ENCODE data around the gene HLA-DOB. TPM values are rescaled to one million over a fixed set of nuclear protein-coding genes. Genes with fewer than 3 reads are reported as not detected.

Gene HLA-DOB
- polyA plus RNA-seq (2013, experiment 1 of 2; ENCODE audit: insufficient read length) = 0.54 TPM
- polyA plus RNA-seq (2013, experiment 2 of 2; ENCODE audit: insufficient read length) = 0.32 TPM

DNA sequence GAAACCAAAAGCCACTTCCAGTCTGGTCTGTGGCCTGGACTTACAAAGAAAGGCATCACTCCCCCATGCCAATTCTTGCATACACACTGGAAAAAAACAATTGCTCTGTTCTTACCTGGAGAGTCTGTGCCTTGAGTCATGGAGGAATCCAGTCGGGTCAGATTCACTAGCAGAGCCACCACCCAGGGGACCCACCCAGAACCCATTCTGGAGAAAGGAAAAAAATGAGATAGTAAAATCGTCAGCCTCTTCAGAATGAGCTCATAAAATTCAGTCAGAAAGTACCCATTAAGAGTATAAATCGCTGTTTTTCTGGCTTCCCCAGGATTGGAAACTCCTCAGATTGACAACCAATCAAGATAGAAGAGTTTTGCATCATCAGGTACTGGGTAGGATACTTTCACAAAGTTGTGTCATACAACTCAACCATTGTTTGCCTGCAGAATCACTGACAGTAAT is at the start of gene HLA-DOB:
HLA-DOB (minus strand) TSS at position 257 of the 459 bp plus-strand sequence; CDS start at position 206, 51 bp downstream.
- DNase-seq = no peak

DNA sequence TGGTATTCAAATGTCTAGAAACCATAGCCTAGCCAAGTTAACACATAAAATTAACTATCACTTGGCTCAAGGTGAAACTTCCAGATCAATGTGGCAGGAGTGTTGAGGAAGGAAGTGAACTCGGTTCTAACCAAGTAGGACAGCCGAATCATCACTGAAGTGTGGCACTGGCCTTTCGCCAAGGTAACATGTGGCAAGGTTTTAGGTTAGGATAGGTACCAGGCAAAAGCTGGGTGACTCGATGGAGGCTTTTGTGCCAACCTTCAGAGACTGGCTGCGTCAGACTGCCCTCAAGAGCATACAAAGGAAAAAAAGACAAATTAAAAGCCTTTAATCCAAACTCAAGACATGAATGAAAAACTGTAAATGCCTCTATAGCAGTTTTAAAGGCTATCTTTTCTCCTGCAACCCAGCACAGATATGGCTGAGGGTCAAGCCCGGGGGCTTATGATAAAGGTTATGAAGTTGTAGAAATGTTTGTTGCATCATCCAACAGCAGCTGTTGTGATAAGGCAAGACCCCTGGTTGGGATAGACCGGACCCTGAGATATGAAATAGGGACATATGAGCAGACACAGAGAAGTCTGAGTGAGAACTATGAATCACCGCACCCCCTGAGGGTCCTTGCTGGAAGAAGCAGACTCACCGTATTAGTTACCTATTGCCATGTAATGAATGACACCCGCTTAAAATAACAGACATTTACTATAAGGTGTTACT is 49.1 kb upstream of the HLA-DOB start:
- DNase-seq = no peak

DNA sequence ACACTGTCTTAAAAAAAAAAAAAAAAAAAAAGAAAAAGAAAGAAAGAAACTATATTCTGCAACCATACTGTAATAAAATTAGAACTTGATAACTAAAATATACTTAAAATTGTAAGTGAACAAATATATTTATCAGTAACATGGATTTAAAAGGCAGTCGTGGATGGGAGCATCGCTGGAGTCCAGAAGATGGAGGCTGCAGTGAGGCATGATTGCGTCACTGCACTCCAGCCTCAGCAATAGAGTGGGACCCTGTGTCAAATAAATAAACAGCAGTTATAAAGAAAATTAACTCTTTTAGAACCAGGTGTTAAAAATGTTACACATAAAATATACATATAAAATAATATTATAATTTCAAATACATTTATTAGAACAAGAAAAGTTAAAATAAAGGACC is 45.9 kb upstream of the HLA-DOB start:
- no peak for DNase-seq

DNA sequence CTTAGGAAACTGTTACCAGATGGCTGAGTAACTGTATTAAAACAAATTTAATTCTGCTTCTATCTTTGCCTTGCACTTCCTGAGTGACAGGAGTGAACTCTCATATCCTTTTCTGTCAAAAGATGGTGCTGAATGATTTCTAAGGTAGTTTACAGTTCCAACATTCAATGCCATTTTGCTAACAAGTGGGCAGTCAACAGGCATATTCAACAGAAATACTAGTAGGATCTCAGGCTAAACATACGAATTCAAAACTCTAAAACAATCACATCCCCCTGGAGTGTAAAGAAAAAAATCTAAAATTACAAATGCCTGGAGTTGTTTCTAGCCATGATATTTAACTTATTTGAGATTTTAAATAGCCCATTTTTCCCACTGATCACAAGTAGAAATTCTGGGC is 43.9 kb upstream of the HLA-DOB start:
- DNase-seq = no peak

DNA sequence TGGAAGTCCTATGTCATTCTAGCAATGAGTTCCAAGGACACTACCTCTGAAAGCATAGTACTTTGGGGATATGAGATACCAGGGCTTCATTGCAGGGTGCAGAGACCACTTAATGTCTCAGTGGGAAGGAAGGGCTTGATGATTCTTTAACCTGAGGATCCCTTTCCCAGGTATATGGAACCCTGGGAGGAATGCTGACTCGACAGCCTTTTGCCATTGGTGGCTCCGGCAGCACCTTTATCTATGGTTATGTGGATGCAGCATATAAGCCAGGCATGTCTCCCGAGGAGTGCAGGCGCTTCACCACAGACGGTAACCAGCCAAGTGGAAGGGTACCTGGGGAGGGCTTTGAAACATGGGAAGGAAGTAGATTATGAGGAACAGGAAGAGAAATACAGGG is 41.4 kb upstream of the HLA-DOB start:
- no peak for DNase-seq

DNA sequence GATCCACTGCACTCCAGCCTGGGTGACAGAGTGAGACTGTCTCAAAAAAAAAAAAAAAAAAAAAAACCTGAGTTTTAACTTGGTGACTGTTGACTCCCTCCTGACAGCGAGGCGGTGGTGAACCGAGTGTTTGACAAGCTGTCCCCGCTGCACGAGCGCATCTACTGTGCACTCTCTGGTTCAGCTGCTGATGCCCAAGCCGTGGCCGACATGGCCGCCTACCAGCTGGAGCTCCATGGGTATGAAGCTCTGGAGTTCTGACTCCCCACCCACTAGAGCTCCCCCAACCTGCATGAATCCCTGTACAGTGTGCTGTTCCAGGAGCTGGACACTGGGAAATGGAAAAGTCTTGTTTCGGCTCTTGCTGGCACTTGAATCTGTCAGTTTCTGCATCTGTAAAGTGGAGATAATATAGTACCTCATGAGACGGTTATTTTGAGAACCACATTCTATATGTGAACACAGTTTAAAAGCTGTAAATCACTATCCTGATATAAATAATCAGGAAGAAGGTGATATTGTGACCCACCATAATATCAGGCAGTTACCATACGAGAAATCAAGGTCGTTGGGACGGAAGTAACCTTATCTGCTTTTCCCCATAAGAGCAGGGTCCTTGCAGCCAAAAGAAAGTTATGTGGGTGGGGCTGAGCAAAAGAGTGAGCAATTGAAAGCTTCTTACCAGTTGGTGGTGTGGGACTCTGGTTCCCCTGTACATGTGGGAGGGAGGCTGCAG is 40.5 kb upstream of the HLA-DOB start:
- DNase-seq = no peak

DNA sequence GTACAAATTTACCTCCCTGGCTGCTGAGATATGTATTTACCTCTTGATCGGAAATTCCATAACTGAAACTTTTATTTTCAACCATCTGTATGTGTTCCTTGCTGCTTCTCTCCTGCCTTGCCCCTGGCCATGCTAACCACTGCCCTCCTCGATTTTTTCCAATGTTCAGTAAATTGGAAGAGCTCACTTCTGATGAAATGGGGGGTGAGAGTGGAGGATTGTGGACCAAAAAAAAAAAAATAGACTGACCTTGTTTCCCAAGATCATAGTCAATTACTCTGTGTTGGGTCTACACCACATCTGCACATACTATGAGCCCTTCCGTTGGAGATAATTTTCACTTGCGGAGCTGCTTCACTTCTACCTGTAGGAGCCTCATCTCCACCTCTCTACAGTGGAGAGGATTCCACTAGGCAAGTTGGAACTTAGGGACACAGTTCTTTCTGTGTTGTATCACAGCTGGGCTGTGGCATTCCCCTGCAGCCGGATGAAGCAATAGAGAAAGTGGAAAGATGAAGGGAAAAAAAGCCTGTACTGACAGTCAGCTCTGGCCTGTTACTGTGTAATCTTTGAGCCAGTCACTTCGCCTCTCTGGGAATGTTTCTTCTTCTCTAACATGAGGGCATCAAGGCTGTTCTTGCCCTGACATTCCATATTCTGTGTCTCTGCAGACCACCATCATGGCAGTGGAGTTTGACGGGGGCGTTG is 38.8 kb upstream of the HLA-DOB start:
- no peak for DNase-seq

DNA sequence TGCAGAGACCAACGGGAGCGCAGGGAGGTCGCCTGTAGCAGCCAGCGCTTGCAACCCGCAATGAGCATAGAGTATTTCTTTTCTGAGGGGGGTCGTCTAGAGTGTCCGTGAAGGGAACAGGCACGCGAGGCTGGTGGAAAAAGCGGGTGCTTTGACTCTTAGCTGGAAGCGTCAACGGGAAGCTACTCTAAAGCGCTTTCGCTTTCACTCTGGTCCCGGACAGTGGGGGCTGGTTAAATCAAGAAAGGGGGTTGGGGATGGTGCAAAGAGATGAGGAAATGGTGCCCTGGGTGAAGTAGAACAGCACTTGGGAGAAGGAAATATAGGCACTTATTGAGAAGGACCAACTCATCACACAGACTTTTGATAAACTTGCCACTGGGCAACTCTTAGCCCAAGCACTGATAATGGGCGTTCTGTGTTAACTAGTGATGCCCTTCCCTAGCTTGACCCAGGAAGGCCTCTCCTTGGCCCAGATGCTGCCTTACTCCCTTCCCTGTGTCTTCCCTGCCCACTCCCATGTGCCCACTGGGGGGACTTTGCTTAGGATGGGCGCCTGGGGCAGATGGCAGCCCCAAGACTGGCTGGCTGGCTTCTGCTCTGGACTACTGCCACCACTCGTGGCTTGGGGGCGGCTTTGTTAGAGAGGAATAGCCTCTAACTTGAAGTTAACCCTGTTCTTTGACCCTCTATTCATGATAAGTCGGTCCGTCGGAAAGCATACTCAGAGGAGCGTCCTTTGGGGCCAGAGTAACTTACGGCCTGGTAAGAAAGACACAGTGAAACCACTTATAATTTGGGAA is 37.8 kb upstream of the HLA-DOB start:
- DNase-seq = peak; percentile 24

DNA sequence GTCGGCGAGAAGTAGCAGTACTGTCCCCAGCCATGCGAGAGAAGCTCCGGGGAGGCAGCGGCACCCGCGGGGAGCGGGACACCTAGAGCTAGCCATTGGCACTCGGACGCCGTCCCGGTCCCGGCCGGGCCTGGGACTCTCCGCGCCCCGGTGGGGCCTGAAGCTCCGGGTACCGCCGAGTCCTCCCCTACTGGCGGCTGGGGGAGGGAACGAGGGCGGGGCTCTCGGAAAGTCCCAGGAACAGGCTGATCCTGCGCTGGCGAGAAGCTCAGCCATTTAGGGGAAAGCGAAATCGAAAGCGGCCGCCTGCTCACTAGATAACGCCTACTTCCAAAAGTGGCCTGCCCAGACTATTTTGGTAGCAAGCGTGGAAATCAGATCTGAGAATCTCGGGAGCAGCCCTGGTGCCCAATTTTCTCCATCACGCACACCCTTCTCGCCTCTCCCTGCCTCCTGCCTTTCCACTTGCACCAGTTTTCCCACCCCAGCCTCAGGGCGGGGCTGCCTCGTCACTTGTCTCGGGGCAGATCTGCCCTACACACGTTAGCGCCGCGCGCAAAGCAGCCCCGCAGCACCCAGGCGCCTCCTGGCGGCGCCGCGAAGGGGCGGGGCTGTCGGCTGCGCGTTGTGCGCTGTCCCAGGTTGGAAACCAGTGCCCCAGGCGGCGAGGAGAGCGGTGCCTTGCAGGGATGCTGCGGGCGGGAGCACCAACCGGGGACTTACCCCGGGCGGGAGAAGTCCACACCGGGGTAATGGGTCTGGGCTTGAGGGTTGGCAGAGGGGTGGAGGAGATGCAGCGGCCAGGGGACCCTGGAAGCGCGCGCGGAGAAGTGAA is 37.0 kb upstream of the HLA-DOB start, which contains the start of the genes PSMB9 and TAP1:
PSMB9 (plus strand) TSS at position 652 of the 835 bp plus-strand sequence; CDS start at position 690, 38 bp downstream.
TAP1 (minus strand) TSS at position 164 of the 835 bp plus-strand sequence; CDS start at position 96, 68 bp downstream.
- DNase-seq = peak; percentile 90

DNA sequence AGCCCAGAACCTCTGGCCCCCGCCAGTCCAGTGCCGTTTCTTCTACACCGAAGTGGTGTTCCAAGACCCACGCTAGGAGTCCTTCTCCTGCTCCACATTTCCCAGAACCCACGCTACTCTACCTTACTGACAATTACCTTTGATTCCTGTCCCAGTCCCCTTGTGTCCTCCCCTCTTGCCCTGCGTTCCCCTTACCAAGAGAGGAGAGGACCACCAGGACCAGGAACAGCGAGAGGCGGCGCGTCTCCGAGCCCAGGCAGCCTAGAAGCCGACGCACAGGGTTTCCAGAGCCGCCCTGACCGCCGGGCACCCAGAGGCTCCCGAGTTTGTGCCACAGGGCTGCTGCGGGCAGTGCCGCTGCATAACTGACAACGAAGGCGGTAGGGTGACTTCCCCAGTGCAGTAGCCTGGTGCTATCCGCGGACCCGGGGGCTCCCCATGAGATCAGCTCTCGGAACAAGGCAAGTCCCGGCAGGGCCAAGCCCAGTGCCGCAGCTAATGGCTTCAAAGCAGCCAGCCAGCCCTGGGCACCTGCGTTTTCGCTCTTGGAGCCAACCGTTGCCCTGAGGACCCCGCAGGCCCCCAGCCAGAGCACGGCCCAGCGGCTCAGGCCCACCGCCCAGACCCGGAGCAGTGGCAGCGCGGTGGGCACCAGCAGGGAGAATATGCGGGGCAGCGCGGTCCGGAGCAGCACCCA is 36.2 kb upstream of the HLA-DOB start:
- DNase-seq = peak; percentile 11

DNA sequence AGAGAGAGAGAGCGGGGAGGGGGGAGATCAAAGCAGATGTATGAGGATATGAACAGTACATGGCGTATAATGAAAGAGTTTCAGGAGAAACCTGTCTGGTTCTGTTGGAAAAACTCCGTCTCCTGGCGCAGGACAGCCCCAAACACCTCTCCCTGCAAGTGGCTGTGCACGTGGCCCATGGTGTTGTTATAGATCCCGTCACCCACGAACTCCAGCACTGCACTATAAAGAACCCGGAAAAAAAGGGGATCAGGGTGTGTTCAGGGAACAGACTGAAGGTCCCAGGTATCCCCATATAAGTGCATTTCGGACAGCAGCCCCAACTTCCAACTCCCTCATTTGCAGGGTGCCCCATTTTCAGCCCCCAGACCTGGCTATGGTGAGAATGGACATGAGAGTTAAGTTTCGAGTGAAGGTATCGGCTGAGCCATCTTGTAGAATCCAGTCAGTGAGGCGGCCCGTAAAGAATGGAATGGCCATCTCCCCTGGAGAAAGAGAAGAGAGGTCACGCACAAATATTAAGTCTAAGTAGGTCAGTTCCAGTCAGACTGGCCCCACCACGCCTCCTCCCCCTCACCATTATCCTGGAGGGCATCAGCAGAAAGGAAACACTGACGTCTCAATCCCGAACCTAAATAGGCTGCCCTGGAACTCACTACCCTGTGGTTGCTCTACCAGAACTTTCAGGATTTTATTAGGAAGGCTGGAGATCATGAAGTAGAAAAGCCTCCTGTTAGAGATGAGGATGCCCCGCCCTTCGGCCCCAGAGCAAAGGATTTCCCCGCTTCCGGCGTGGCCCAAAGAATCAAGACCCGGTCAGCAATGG is 35.4 kb upstream of the HLA-DOB start:
- no peak for DNase-seq

DNA sequence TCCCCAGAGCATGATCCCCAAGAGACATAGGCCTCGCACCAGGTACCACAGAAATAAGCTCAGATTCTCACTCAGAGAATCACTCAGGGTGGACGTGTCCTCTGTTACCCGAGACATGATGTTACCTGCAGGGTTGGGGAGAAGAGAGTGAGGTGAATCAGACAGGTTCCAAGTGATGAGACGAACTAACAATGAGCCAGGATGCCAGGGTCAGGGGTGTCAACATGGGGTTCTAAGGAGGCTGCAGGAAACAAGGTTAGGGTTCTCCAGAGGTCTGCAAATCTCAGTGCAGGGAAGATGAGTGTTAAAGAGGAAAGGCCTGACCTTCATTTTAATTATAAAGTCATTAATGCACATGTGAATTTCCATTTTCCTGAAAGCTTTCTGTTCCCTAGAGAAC is 34.2 kb upstream of the HLA-DOB start:
- DNase-seq = no peak

DNA sequence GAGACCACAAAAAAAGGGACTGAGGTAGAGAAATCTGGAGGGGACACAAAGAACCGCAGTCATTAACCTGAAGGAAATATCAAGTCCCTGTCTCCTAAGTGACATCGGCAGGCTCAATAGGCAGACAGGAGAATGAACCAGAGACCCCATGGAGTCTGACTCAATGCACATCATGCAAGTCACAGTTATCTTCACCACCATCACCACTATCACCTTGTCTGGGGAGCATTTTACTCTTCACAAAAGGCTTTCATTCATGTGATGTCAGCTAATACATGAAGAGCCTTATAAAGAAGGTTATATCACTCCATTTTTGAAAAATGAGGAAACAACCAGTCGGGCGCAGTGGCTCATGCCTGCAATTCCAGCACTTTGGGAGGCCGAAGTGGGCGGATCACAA is 32.3 kb upstream of the HLA-DOB start:
- no peak for DNase-seq

DNA sequence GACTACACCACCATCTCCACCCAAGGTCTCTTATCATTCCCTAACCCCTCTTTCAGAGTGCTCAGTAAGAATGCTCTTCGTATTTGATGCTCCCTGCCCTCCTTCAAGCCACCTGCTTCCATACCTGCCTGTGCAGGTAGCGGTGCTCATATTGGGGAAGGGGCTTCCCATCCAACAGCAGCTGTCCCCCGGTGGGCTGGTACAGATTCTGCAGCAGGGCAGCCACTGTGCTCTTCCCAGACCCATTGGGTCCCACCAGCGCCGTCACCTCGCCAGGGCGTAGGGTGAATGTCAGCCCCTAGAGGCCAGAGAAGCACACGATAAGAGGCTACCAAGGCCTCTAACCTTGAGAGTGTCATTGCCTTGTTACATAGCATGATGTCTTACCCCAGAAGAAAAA is 31.0 kb upstream of the HLA-DOB start:
- no peak for DNase-seq

DNA sequence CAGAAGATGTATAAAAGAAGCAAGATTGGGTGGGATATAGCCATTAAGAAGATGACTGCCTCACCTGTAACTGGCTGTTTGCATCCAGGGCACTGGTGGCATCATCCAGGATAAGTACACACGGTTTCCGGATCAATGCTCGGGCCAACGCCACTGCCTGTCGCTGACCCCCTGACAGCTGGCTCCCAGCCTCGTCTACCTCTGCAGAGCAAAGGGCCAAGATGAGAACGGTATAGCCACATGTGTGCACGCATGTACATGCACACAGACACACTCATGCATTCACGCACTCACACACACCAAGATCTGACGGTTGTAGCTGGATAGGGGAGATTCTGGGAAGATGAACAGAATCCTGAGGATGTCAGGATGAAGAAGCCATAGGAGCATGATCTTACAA is 30.2 kb upstream of the HLA-DOB start:
- no peak for DNase-seq

DNA sequence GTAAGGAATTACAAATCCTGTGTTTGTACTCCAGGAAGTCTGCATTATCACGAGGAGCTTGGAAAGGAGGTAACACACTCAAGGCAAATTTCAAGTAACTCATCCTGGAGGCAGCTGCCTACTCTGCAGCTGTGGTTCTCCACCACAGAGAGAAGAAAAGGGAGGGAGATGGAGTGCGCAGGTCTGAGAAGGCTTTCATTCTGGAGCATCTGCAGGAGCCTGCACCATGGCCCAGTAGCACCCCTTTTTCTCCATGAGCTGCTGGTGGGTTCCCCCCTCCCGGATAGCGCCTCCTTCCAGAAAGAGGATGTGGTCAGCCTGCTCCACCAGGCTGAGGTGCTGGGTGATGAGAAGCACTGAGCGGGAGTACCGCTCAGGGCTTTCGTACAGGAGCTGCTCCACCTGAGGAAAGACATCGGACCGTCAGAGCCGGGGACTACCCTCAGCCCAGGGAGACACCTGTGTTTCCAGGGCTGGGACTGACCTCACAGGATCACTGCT is 28.6 kb upstream of the HLA-DOB start:
- DNase-seq = no peak

DNA sequence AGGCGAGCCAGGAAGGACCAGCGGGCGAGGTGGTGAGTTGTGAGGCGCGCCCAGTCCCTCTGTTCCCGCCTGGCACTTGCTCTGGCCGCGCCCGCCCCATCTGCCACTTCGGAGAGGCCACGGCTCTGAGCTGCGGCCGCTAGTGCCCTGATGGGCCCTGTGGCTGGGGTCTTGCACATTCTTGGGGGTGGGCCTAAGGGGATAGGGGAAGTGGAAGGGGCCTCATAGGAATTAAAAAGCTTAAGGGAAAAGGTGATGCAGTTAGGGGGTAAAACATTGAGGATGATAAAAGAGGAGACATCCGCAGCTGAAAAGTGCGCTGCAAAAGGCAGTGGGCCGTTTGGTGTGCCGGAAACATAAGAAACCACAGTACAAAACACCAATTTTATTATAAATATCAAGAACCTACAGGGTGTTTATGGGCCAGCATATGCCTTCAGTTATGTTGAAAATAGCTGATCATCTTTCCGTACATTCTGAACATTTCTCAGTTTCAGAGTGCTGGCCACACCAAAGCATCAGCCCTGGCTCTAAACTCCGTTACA is 28.1 kb upstream of the HLA-DOB start:
- DNase-seq = no peak

DNA sequence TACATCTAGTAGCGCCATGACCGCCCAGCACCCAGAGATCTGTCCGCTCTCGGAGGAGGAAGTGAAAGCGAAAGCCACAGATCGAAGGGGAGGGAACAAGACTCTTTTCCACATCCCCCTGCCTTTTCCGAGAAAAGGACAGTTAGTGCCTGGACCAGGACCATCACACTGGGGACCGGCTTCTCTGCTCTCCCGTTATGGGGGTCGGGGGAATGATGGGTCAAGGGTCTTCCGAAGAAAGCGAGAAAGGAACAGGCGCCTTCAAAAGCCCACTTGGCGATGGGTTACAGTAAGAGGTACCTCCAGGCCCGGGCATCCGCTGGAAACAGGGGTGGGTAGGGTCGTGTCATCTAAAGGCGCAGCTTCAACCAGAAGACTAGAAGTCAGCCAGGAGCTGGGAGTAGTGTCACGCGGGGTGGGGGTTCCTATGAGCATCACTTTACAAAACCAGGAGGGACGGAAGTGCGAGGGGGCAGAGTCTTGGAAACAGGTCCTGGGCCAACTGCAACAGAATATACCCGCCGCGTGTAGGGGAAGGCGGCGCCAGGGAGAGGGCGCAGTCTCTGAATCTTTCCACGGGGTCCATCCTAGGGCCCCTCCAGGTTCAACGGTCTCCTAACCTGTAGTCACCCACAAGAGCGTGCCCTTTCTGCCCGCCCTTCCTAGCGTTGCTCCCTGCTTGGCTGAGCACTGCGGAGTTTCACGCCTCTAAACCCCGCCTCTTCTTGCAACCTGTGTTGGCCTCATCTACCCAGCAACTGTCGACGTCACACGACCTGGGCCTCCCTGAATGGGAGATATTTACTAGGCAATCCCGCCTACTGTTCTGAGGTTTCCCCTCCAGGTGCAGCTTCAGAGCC is 27.4 kb upstream of the HLA-DOB start, which contains the start of gene PSMB8:
PSMB8 (minus strand) TSS at position 69 of the 860 bp plus-strand sequence; CDS start at position 18, 51 bp downstream.
- peak; percentile 89 for DNase-seq
